ENCODE data around the gene DNAH3.
A peak's percentile ranks its signal among the peaks of the same experiment; 100 is the strongest.

DNAH3 gene

GRCh38 chr16:21145738-21146137 is 4.9 kb downstream of the DNAH3 start:
- no peak for DNase-seq (ENCODE audit: low read depth, low spot score)
- Histone ChIP-seq H3K9me3 (ENCODE audit: insufficient read depth, low read length) (peaks cover 4% of the 10 kb centered on the region; the same call in 1 of the 2 replicates), H3K4me1 (ENCODE audit: insufficient read depth, insufficient read length) (no peaks in the 10 kb centered on the region), H3K36me3 (ENCODE audit: insufficient read depth, insufficient read length, low read length) (no peaks in the 10 kb centered on the region), H3K9ac (ENCODE audit: insufficient read length, low read depth) (no peak overlapping the region), H3K27me3 (ENCODE audit: insufficient read depth, insufficient read length) (no peaks in the 10 kb centered on the region), H3K4me3 (ENCODE audit: insufficient read length, low read depth) (no peak overlapping the region)
- TF ChIP-seq SUZ12 (IDR thresholded peaks at IDR 0.05; ENCODE audit: extremely low read depth, insufficient read depth, insufficient read length) (no peak), ZNF274 (IDR thresholded peaks at IDR 0.05; ENCODE audit: low read depth, low read length) (no peak), YY1 (IDR thresholded peaks at IDR 0.05; ENCODE audit: insufficient read depth, insufficient read length) (no peak)

GRCh38 chr16:21134053-21134452 is 16.6 kb downstream of the DNAH3 start:
- Histone ChIP-seq H3K9ac (ENCODE audit: insufficient read length, low read depth) (no peak overlapping the region), H3K9me3 (ENCODE audit: insufficient read depth, low read length) (no peaks in the 10 kb centered on the region), H3K4me1 (ENCODE audit: insufficient read depth, insufficient read length) (no peaks in the 10 kb centered on the region), H3K27me3 (ENCODE audit: insufficient read depth, insufficient read length) (no peaks in the 10 kb centered on the region), H3K36me3 (ENCODE audit: insufficient read depth, insufficient read length, low read length) (no peaks in the 10 kb centered on the region), H3K4me3 (ENCODE audit: insufficient read length, low read depth) (no peak overlapping the region)
- no peak for DNase-seq (ENCODE audit: low read depth, low spot score)
- TF ChIP-seq SUZ12 (IDR thresholded peaks at IDR 0.05; ENCODE audit: extremely low read depth, insufficient read depth, insufficient read length) (no peak), YY1 (IDR thresholded peaks at IDR 0.05; ENCODE audit: insufficient read depth, insufficient read length) (no peak), ZNF274 (IDR thresholded peaks at IDR 0.05; ENCODE audit: low read depth, low read length) (no peak)

- peak; percentile 32 for DNase-seq (ENCODE audit: low read depth, low spot score)
- Histone ChIP-seq H3K36me3 (ENCODE audit: insufficient read depth, insufficient read length, low read length) (no peaks in the 10 kb centered on the region), H3K9me3 (ENCODE audit: insufficient read depth, low read length) (no peaks in the 10 kb centered on the region), H3K9ac (ENCODE audit: insufficient read length, low read depth) (no peak overlapping the region), H3K4me1 (ENCODE audit: insufficient read depth, insufficient read length) (peaks cover 6% of the 10 kb centered on the region), H3K4me3 (ENCODE audit: insufficient read length, low read depth) (no peak overlapping the region), H3K27me3 (ENCODE audit: insufficient read depth, insufficient read length) (no peaks in the 10 kb centered on the region)
- no peak for TF ChIP-seq YY1 (IDR thresholded peaks at IDR 0.05; ENCODE audit: insufficient read depth, insufficient read length)
These were observed 19.8 kb downstream of the DNAH3 start for GRCh38 chr16:21130811-21131210.

- no peaks in the 10 kb centered on the region for H3K27me3 ChIP-seq (ENCODE audit: insufficient read depth, insufficient read length)
- no peak overlapping the region for H3K4me3 ChIP-seq (ENCODE audit: insufficient read length, low read depth)
- DNase-seq (ENCODE audit: low read depth, low spot score): no peak
- peak overlapping the region; percentile 9 for H3K9ac ChIP-seq (ENCODE audit: insufficient read length, low read depth)
- no peaks in the 10 kb centered on the region for H3K36me3 ChIP-seq (ENCODE audit: insufficient read depth, insufficient read length, low read length)
- H3K4me1 ChIP-seq (ENCODE audit: insufficient read depth, insufficient read length): peaks cover 6% of the 10 kb centered on the region
- no peaks in the 10 kb centered on the region for H3K9me3 ChIP-seq (ENCODE audit: insufficient read depth, low read length)
- TF ChIP-seq YY1 (IDR thresholded peaks at IDR 0.05; ENCODE audit: insufficient read depth, insufficient read length) (no peak), SUZ12 (IDR thresholded peaks at IDR 0.05; ENCODE audit: extremely low read depth, insufficient read depth, insufficient read length) (no peak), ZNF274 (IDR thresholded peaks at IDR 0.05; ENCODE audit: low read depth, low read length) (no peak)
These were observed 21.7 kb downstream of the DNAH3 start for GRCh38 chr16:21128991-21129390.

GRCh38 chr16:21126518-21126917 is 24.1 kb downstream of the DNAH3 start:
- H3K4me3 ChIP-seq (ENCODE audit: insufficient read length, low read depth): no peak overlapping the region
- H3K9me3 ChIP-seq (ENCODE audit: insufficient read depth, low read length): no peaks in the 10 kb centered on the region
- no peaks in the 10 kb centered on the region for H3K36me3 ChIP-seq (ENCODE audit: insufficient read depth, insufficient read length, low read length)
- no peak overlapping the region for H3K9ac ChIP-seq (ENCODE audit: insufficient read length, low read depth)
- TF ChIP-seq SUZ12 (IDR thresholded peaks at IDR 0.05; ENCODE audit: extremely low read depth, insufficient read depth, insufficient read length) (no peak), ZNF274 (IDR thresholded peaks at IDR 0.05; ENCODE audit: low read depth, low read length) (no peak), YY1 (IDR thresholded peaks at IDR 0.05; ENCODE audit: insufficient read depth, insufficient read length) (no peak)
- no peaks in the 10 kb centered on the region for H3K27me3 ChIP-seq (ENCODE audit: insufficient read depth, insufficient read length)
- DNase-seq (ENCODE audit: low read depth, low spot score): no peak
- peaks cover 6% of the 10 kb centered on the region for H3K4me1 ChIP-seq (ENCODE audit: insufficient read depth, insufficient read length)

- DNase-seq (ENCODE audit: low read depth, low spot score): no peak
- TF ChIP-seq ZNF274 (IDR thresholded peaks at IDR 0.05; ENCODE audit: low read depth, low read length) (no peak), YY1 (IDR thresholded peaks at IDR 0.05; ENCODE audit: insufficient read depth, insufficient read length) (no peak), SUZ12 (IDR thresholded peaks at IDR 0.05; ENCODE audit: extremely low read depth, insufficient read depth, insufficient read length) (no peak)
- no peaks in the 10 kb centered on the region for H3K9me3 ChIP-seq (ENCODE audit: insufficient read depth, low read length)
- peaks cover 6% of the 10 kb centered on the region for H3K4me1 ChIP-seq (ENCODE audit: insufficient read depth, insufficient read length)
- no peak overlapping the region for H3K9ac ChIP-seq (ENCODE audit: insufficient read length, low read depth)
- H3K36me3 ChIP-seq (ENCODE audit: insufficient read depth, insufficient read length, low read length): no peaks in the 10 kb centered on the region
- H3K4me3 ChIP-seq (ENCODE audit: insufficient read length, low read depth): no peak overlapping the region
- H3K27me3 ChIP-seq (ENCODE audit: insufficient read depth, insufficient read length): no peaks in the 10 kb centered on the region
These were observed 25.5 kb downstream of the DNAH3 start for GRCh38 chr16:21125191-21125590.

- no peaks in the 10 kb centered on the region for H3K4me1 ChIP-seq (ENCODE audit: insufficient read depth, insufficient read length)
- no peaks in the 10 kb centered on the region for H3K9me3 ChIP-seq (ENCODE audit: insufficient read depth, low read length)
- DNase-seq (ENCODE audit: low read depth, low spot score): no peak
- no peaks in the 10 kb centered on the region for H3K27me3 ChIP-seq (ENCODE audit: insufficient read depth, insufficient read length)
- no peaks in the 10 kb centered on the region for H3K36me3 ChIP-seq (ENCODE audit: insufficient read depth, insufficient read length, low read length)
- TF ChIP-seq ZNF274 (IDR thresholded peaks at IDR 0.05; ENCODE audit: low read depth, low read length): no peak
- no peak for TF ChIP-seq YY1 (IDR thresholded peaks at IDR 0.05; ENCODE audit: insufficient read depth, insufficient read length)
- TF ChIP-seq SUZ12 (IDR thresholded peaks at IDR 0.05; ENCODE audit: extremely low read depth, insufficient read depth, insufficient read length): no peak
- no peak overlapping the region for H3K4me3 ChIP-seq (ENCODE audit: insufficient read length, low read depth)
- H3K9ac ChIP-seq (ENCODE audit: insufficient read length, low read depth): no peak overlapping the region
These were observed 29.6 kb downstream of the DNAH3 start for GRCh38 chr16:21120976-21121520.

Measured in NT2/D1 (cell line).